Trophoblast cell (in vitro differentiated cells and primary cell): ENCODE measurements around the gene INPP4A.

Experiments used
- DNase-seq, 2 donors: peaks; one replicate each; pipeline ENCODE4 v3.0.0-alpha.2; 2016
- H2AFZ ChIP-seq: 2 replicates; pipeline ENCODE4 v1.6.1; 2013; ENCODE audit warnings: low read length, moderate library complexity, mild to moderate bottlenecking; ENCODE audit not compliant: insufficient read depth, poor library complexity
- H2AK5ac ChIP-seq: 2 replicates; pipeline ENCODE4 v1.6.1; 2013; ENCODE audit warnings: mild to moderate bottlenecking, low read length
- H2BK120ac ChIP-seq: 2 replicates; pipeline ENCODE4 v1.6.1; 2013; ENCODE audit warnings: low read length, mild to moderate bottlenecking, moderate library complexity; ENCODE audit not compliant: insufficient read depth, poor library complexity
- H2BK12ac ChIP-seq: 2 replicates; pipeline ENCODE4 v1.6.1; 2013; ENCODE audit warnings: mild to moderate bottlenecking, low read length, moderate library complexity
- H2BK5ac ChIP-seq: 2 replicates; pipeline ENCODE4 v1.6.1; 2013; ENCODE audit warnings: low read length, low read depth, moderate library complexity, mild to moderate bottlenecking; ENCODE audit not compliant: poor library complexity
- H3K14ac ChIP-seq: 2 replicates; pipeline ENCODE4 v1.6.1; 2013; ENCODE audit warnings: mild to moderate bottlenecking, low read length
- H3K18ac ChIP-seq: 2 replicates; pipeline ENCODE4 v1.6.1; 2013; ENCODE audit warnings: mild to moderate bottlenecking, low read length
- H3K23ac ChIP-seq: 2 replicates; pipeline ENCODE4 v1.6.1; 2013; ENCODE audit warnings: low read length
- H3K27ac ChIP-seq: 2 replicates; pipeline ENCODE4 v1.5.1; 2013; ENCODE audit warnings: low read depth, mild to moderate bottlenecking, inconsistent platforms, low read length, moderate library complexity
- H3K27me3 ChIP-seq: 2 replicates; pipeline ENCODE4 v1.6.1; 2013; ENCODE audit warnings: inconsistent platforms, mild to moderate bottlenecking, low read length, moderate library complexity; ENCODE audit not compliant: insufficient read depth
- H3K36me3 ChIP-seq, 2 experiments: 1 replicate in 1 of 2; 2 replicates in 1 of 2; pipeline ENCODE4 v1.6.1; 2013; ENCODE audit warnings: low read length in 2 of 2, mild to moderate bottlenecking in 2 of 2, moderate library complexity in 1 of 2; ENCODE audit not compliant: insufficient read depth in 2 of 2, control insufficient read depth in 1 of 2
- H3K4ac ChIP-seq: 2 replicates; pipeline ENCODE4 v1.6.1; 2013; ENCODE audit warnings: low read depth, mild to moderate bottlenecking, low read length, moderate library complexity
- H3K4me1 ChIP-seq, 2 experiments: 1 replicate in 1 of 2; 2 replicates in 1 of 2; pipeline ENCODE4 v1.6.1; 2013; ENCODE audit warnings: low read length in 2 of 2, mild to moderate bottlenecking in 2 of 2, moderate library complexity in 1 of 2; ENCODE audit not compliant: insufficient read depth in 2 of 2, control insufficient read depth in 1 of 2
- H3K4me2 ChIP-seq: 2 replicates; pipeline ENCODE4 v1.6.1; 2013; ENCODE audit warnings: inconsistent platforms, mild to moderate bottlenecking, low read length, moderate library complexity
- H3K4me3 ChIP-seq: 2 replicates; pipeline ENCODE4 v1.5.1; 2013; ENCODE audit warnings: mild to moderate bottlenecking, low read depth, low read length, inconsistent platforms
- H3K79me1 ChIP-seq: one replicate; pipeline ENCODE4 v1.6.1; 2013; ENCODE audit warnings: low read length
- H3K79me2 ChIP-seq: 2 replicates; pipeline ENCODE4 v1.6.1; 2013; ENCODE audit warnings: low read length, mild to moderate bottlenecking; ENCODE audit not compliant: control insufficient read depth, insufficient read depth, poor library complexity
- H3K9ac ChIP-seq: 2 replicates; pipeline ENCODE4 v1.6.1; 2013; ENCODE audit warnings: mild to moderate bottlenecking, low read length
- H3K9me3 ChIP-seq: 2 replicates; pipeline ENCODE4 v1.6.1; 2013; ENCODE audit warnings: low read depth, mild to moderate bottlenecking, control low read depth, inconsistent platforms, low read length; ENCODE audit not compliant: insufficient read depth
- H4K12ac ChIP-seq: 2 replicates; pipeline ENCODE4 v1.6.1; 2013; ENCODE audit warnings: low read depth, mild to moderate bottlenecking, low read length, moderate library complexity
- H4K8ac ChIP-seq: 2 replicates; pipeline ENCODE4 v1.6.1; 2013; ENCODE audit warnings: low read depth, mild to moderate bottlenecking, low read length, moderate library complexity
- H4K91ac ChIP-seq: one replicate; pipeline ENCODE4 v1.6.1; 2013; ENCODE audit warnings: low read depth, mild to moderate bottlenecking, low read length, moderate library complexity
- WGBS: extraction: QIAGEN DNeasy Blood & Tissue Kit; methylation state at CpG from one replicate; pipeline ENCODE4 v1.1.7; 2013; ENCODE audit warnings: missing lambda C conversion rate; ENCODE audit not compliant: insufficient read length, insufficient coverage; ENCODE audit errors: extremely low coverage; 5-methylcytosine and 5-hydroxymethylcytosine counted together

The INPP4A gene

DNA sequence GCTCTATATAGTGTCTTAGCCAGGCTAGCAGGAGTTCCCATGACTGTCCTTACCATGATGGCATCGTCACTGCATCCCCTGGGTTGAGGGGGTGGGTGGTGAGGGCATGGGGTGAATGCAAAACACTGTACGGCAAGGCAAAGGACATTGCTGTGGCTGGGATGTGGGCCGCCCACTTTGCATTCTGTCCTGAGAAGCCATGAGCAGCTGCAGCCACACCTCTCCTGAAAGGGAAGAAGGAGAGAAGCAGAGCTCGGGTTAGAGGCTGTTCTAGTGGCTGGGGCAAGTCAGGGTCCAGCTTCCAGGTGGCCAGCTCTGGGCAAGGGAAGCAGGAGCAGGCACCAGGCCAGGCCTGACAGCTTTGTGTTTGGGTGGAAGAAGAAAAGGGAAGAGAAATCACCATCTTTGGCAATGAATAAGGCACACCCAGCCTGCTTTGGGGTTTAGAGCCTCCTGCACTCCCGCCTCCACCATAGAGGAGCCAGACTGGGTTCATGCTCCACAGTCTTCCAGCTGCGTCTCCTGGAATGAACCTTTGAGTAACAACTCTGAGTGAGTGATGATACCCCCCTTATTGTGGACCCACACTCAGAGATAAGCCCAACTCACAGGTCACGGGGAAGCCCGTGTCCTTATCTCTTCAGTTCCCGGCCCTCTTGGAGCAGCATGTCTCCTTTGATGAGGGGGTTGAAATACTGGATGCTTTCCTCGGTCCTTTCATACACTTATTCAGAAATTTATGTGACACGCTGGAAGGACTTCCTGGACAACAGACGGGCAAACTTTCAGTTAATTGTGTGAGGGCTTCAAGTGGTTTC, 63.4 kb downstream of the INPP4A start:
- peak overlapping the region; percentile 32 for H2BK5ac ChIP-seq
- H3K4me2 ChIP-seq, result no peak overlapping the region
- peaks cover 11 to 19% of the 10 kb centered on the region in 2 experiments for H3K4me1 ChIP-seq
- H2AFZ ChIP-seq, result no peak overlapping the region
- peak overlapping the region; percentile 39 for H4K91ac ChIP-seq
- H3K27me3 ChIP-seq, result no peaks in the 10 kb centered on the region
- H3K23ac ChIP-seq, result no peak overlapping the region
- no peaks in the 10 kb centered on the region for H3K36me3 ChIP-seq
- no peak overlapping the region for H4K12ac ChIP-seq
- DNase-seq, result peak in 1 of 2 donors; percentile 24
- peak overlapping the region; percentile 17 for H3K4ac ChIP-seq
- no peaks in the 10 kb centered on the region for H3K9me3 ChIP-seq
- no peak overlapping the region for H3K4me3 ChIP-seq
- H3K79me1 ChIP-seq, result peaks cover 4% of the 10 kb centered on the region
- peak overlapping the region; percentile 3 for H2AK5ac ChIP-seq
- H3K79me2 ChIP-seq, result no peaks in the 10 kb centered on the region
- no peak overlapping the region for H4K8ac ChIP-seq
- no peak overlapping the region for H3K9ac ChIP-seq
- no peak overlapping the region for H3K14ac ChIP-seq
- WGBS, result no CpG with 5 or more reads among the region's 12 CpGs
- no peak overlapping the region for H2BK120ac ChIP-seq
- H3K27ac ChIP-seq, result no peak overlapping the region
- H2BK12ac ChIP-seq, result no peak overlapping the region
- H3K18ac ChIP-seq, result peak overlapping the region; percentile 5

DNA sequence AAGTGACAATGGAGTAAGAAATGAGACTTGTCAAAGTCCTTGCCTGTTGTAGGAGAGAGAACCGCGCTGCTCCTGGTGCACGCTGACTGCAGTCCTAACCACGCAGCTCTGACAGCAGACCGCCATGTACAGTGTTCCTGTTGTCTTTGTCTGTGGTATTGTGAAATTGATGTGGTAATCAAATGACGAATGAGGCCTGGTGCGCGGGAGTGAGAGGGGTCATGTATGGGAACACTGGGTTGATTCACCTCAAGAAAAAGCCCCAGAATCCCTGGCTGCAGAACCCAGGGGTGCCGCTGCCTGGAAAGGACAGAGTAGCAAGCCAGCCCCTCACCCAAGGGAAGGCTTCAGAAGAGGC, 64.0 kb downstream of the INPP4A start:
- Histone ChIP-seq H3K4ac (no peak overlapping the region), H3K27ac (no peak overlapping the region), H3K27me3 (no peaks in the 10 kb centered on the region), H3K4me3 (no peak overlapping the region), H3K79me2 (no peaks in the 10 kb centered on the region), H3K79me1 (peaks cover 4% of the 10 kb centered on the region), H2AK5ac (no peak overlapping the region), H3K14ac (no peak overlapping the region), H2BK5ac (no peak overlapping the region), H4K91ac (no peak overlapping the region), H3K9me3 (no peaks in the 10 kb centered on the region), H3K18ac (no peak overlapping the region), H3K4me1 (peaks cover 9 to 15% of the 10 kb centered on the region in 2 experiments), H2BK120ac (no peak overlapping the region), H2BK12ac (no peak overlapping the region), H2AFZ (no peak overlapping the region), H3K4me2 (no peak overlapping the region), H3K36me3 (no peaks in the 10 kb centered on the region), H3K23ac (no peak overlapping the region), H4K12ac (no peak overlapping the region), H3K9ac (no peak overlapping the region), H4K8ac (no peak overlapping the region)
- DNase-seq, result peak; percentile 30 to 74
- WGBS, result no CpG with 5 or more reads among the region's 9 CpGs

DNA sequence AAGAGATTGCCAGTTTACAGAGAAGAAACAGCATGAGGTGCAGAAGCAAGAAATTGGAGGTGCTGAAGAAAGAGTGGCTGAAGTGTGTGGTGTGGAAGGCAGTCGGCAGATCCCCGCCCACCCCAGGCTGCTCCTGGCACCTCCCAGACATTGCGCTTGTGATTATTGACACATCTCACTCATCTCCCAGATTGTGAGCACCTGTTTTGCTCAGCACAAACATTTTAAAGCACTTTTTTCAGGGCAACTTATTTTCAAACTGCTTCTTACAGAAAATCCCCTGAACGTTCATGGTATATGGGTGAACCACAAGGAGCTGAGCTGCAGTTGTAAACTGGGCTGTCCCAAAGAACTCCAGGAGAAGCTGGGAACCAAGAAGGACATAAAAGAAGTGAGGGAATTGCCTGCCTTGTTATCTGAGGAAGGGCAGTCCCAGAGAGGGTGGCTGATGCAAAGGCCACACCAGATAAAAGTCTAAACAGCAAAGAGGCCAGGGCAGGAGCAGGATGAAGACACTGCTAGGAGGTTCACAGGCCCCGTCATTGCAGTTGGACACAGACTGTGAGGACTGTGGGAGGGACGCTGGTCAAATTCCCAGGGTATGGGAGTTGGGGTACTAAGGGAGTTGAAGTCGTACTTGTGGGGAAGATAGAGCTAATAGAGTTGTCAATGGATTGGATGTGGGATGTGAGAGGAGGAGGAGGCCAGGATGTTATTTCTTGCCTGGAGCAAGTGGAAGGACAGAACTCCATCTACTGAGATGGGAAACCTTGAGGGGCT, 65.1 kb downstream of the INPP4A start:
- Histone ChIP-seq H2BK120ac (no peak overlapping the region), H3K79me1 (peaks cover 4% of the 10 kb centered on the region), H2BK5ac (no peak overlapping the region), H3K79me2 (no peaks in the 10 kb centered on the region), H4K91ac (no peak overlapping the region), H3K9me3 (no peaks in the 10 kb centered on the region), H3K23ac (no peak overlapping the region), H3K36me3 (no peaks in the 10 kb centered on the region), H3K4me2 (no peak overlapping the region), H3K4ac (no peak overlapping the region), H3K27me3 (no peaks in the 10 kb centered on the region), H3K27ac (no peak overlapping the region), H4K8ac (no peak overlapping the region), H2BK12ac (no peak overlapping the region), H2AFZ (no peak overlapping the region), H2AK5ac (no peak overlapping the region), H3K4me1 (peaks cover 9 to 13% of the 10 kb centered on the region in 2 experiments), H3K9ac (no peak overlapping the region), H3K14ac (no peak overlapping the region), H3K4me3 (no peak overlapping the region), H3K18ac (no peak overlapping the region), H4K12ac (no peak overlapping the region)
- no CpG with 5 or more reads among the region's 7 CpGs for WGBS
- DNase-seq, result no peak

DNA sequence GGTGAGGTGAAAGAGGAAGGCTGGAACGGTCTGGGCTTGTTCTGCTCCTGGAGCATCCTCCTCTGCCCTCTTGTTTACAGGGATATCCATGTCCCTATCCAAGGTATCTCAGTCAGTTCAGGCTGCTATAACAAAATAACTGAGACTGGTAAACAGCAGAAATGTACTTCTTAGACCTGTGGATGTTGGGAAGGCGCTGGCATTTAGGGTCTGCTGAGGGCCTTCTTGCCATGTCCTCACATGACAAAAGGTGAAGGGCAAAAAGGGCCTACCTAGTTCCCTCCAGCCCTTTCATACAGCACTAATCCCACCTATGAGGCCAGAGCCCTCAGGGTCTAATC, 65.6 kb downstream of the INPP4A start:
- Histone ChIP-seq H2BK12ac (no peak overlapping the region), H4K8ac (no peak overlapping the region), H2AK5ac (no peak overlapping the region), H4K91ac (no peak overlapping the region), H3K9ac (no peak overlapping the region), H3K18ac (no peak overlapping the region), H3K27me3 (no peaks in the 10 kb centered on the region), H3K27ac (no peak overlapping the region), H4K12ac (no peak overlapping the region), H3K36me3 (no peaks in the 10 kb centered on the region), H3K4me3 (no peak overlapping the region), H3K4ac (no peak overlapping the region), H3K9me3 (no peaks in the 10 kb centered on the region), H2BK120ac (no peak overlapping the region), H2AFZ (no peak overlapping the region), H2BK5ac (no peak overlapping the region), H3K4me2 (no peak overlapping the region), H3K79me1 (peaks cover 4% of the 10 kb centered on the region), H3K4me1 (peaks cover 5 to 10% of the 10 kb centered on the region in 2 experiments), H3K14ac (no peak overlapping the region), H3K79me2 (no peaks in the 10 kb centered on the region), H3K23ac (no peak overlapping the region)
- DNase-seq, result no peak
- WGBS, result no CpG with 5 or more reads among the region's 2 CpGs
